H1 (cell line): ENCODE results near the gene PGAM5. TPM values are rescaled to one million over a fixed set of nuclear protein-coding genes. Genes with fewer than 3 reads are reported as not detected.

Experiments
- CHD7 ChIP-seq: fragments of 300-600 bp; sonication (generic); IDR thresholded peaks from 2 replicates; pipeline ENCODE4 v1.7.1; 2012; ENCODE audit warnings: low read length, moderate library complexity, mild to moderate bottlenecking, inconsistent platforms; ENCODE audit not compliant: insufficient replicate concordance
- CTCF ChIP-seq, 3 experiments: IDR thresholded peaks; 1 replicate in 2 of 3; 2 replicates in 1 of 3; pipeline versions ENCODE4 v1.5.1 to v1.6.1; 2011; ENCODE audit warnings: low read length in 3 of 3, mild to moderate bottlenecking in 3 of 3, inconsistent platforms in 2 of 3, low read depth in 1 of 3, moderate library complexity in 1 of 3; ENCODE audit not compliant: insufficient read depth in 1 of 3; ENCODE audit errors: control extremely low read depth in 1 of 3
- EP300 ChIP-seq, 2 experiments: IDR thresholded peaks; 1 replicate in 1 of 2; 2 replicates in 1 of 2; pipeline ENCODE4 v1.6.1; 2011 to 2012; ENCODE audit warnings: low read depth in 2 of 2, low read length in 2 of 2, mild to moderate bottlenecking in 2 of 2, borderline replicate concordance in 1 of 2, inconsistent platforms in 1 of 2, moderate library complexity in 1 of 2
- GTF2F1 ChIP-seq: IDR thresholded peaks from 2 replicates; pipeline ENCODE4 v1.6.1; 2012; ENCODE audit warnings: low read depth, low read length, improper control_type of control experiment, borderline replicate concordance
- MAFK ChIP-seq: IDR thresholded peaks from 2 replicates; pipeline ENCODE4 v1.6.1; 2012; ENCODE audit warnings: low read depth, mild to moderate bottlenecking, improper control_type of control experiment, low read length
- POLR2AphosphoS5 ChIP-seq: IDR thresholded peaks from 2 replicates; pipeline ENCODE4 v1.6.1; 2011; ENCODE audit warnings: low read depth, low read length
- polyA plus RNA-seq, 7 experiments: library from polyadenylated mRNA; depleted of rRNA in 3 of 7; stranded (reverse) in 5 of 7; unstranded in 2 of 7; fragments of >200 nt in 5 of 7; fragments of 200-250 nt in 2 of 7; gene quantifications; 1 replicate in 5 of 7; 2 replicates in 1 of 7; 4 replicates in 1 of 7; pipeline versions ENCODE4 v1.2.1 to v1.2.3, GENCODE V29; 2011 to 2013; ENCODE audit warnings: missing spikeins in 2 of 7, mixed read lengths in 2 of 7
- total RNA-seq: library from RNA; stranded (reverse); fragmentation: NEBNext Ultra II Directional; extraction: Animal tissue kit (Norgen Biotek cat#: 25700); gene quantifications from 2 replicates; pipeline ENCODE4 v1.2.1, GENCODE V29; 2021
- TF ChIP-seq, protein P1 (sequence below): IDR thresholded peaks from 2 replicates; pipeline ENCODE4 v1.6.1; 2012; ENCODE audit warnings: low read length, inconsistent platforms

PGAM5 gene
- total and polyA plus RNA-seq, 2 of the 8 experiments (the other 6 are each of a cell fraction or from before 2014, with no cell fraction given): 66.4 to 84.0 TPM

DNA sequence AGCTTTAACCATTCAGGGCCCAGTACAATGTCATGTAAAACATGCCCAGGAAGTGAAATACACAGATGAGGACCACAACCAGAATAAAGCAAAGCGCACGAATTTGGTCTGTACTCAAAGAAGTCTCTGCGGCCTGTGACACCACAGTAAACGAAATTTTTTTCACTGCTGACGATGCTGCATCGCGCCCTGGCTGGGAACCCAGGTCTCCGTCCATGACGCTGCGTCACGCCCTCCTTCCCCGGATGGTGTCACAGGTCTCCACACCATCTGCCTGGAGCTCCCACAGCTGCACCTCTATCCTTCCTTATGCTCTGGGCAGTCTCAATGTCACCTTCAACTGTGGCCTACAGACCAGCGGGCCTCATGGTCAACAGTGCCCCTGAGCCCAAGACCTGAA is 33.2 kb downstream of the PGAM5 start (continued):
- TF ChIP-seq CHD7 (no peak), CTCF (IDR thresholded peaks at IDR 0.05; ENCODE audit: control extremely low read depth in 1 of 3, insufficient read depth in 1 of 3, low read depth in 1 of 3, low read length in 3 of 3) (no peak), GTF2F1 (no peak), EP300 (IDR thresholded peaks at IDR 0.05; ENCODE audit: borderline replicate concordance in 1 of 2, low read depth in 2 of 2, low read length in 2 of 2) (no peak), POLR2AphosphoS5 (no peak), MAFK (no peak)
- TF ChIP-seq, protein P1, sequence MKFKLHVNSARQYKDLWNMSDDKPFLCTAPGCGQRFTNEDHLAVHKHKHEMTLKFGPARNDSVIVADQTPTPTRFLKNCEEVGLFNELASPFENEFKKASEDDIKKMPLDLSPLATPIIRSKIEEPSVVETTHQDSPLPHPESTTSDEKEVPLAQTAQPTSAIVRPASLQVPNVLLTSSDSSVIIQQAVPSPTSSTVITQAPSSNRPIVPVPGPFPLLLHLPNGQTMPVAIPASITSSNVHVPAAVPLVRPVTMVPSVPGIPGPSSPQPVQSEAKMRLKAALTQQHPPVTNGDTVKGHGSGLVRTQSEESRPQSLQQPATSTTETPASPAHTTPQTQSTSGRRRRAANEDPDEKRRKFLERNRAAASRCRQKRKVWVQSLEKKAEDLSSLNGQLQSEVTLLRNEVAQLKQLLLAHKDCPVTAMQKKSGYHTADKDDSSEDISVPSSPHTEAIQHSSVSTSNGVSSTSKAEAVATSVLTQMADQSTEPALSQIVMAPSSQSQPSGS: no peak
